ENCODE results near the gene SMG9.
"Not testable (repeated sequence)": the region's sequence is repeated elsewhere in the genome, so short reads cannot be mapped to it uniquely, and the experiment has no call there.

Gene SMG9

DNA sequence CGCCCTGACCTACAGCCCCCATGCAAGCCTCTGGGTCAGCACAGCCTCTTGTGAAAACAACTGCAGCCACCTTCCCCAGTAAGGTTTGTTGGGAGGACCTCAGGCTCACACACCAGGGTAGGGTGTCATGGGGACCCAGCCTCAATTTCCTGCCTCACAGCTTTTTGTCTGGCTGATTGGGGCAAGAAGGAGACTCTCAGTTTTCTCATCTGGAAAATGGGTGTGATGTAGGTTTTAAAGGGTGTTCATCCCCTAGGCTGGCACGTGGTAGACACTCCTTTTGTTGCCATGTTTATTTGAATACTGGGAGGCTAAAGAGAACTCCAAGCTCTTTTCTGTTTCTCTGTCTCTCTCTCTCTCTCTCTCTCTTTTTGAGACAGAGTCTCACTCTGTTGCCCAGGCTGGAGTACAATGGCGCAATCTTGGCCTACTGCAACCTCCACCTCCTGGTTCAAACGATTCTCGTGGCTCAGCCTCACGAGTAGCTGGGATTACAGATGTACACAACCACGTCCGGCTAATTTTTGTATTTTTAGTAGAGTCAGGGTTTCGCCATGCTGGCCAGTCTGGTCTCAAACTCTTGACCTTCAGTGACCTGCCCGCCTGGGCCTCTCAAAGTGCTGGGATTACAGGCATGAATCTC, 66.6 kb downstream of the SMG9 start:
- peak; percentile 84 to 89 for DNase-seq

- DNase-seq, result peak in 1 of 2 donors; percentile 18
Measured at GRCh38 chr19:43687660-43687997, 67.1 kb downstream of the SMG9 start.

DNA sequence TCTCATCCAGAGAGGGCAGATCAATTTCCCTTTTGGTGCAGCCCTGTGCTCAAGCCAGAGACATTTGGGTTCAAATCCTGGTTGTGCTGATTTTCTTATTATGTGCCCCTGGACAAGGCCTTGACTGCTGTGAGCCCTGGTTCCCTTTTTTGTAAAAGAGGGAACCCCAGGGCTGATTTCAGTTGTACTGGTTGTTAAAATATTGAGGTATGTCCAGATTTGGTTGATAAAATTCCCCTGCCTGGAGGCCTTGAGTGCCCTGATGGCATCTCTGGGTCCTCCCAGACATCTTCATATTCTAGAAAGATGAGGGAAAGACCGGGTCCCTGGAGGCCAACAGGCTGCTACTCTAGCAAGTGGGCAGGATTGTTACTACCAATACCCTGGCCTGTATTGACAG, 70.4 kb downstream of the SMG9 start:
- DNase-seq, result peak; percentile 56

DNA sequence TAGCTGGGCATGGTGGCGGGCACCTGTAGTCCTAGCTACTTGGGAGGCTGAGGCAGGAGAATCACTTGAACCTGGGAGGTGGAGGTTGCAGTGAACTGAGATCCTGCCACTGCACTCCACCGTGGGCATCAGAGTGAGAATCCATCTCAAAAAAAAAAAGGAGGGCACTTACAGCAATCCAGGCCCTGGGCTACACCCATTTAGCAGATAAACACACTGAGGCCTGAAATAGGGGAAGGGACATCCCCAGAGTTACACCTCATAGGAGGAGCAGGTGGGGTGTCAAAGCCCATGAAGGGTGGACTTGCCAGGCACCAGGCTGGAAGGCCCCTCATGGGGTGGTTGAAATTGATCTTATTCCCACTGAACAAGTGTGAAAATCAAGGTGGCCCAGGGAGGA, 70.9 kb downstream of the SMG9 start:
- DNase-seq, result no peak

DNA sequence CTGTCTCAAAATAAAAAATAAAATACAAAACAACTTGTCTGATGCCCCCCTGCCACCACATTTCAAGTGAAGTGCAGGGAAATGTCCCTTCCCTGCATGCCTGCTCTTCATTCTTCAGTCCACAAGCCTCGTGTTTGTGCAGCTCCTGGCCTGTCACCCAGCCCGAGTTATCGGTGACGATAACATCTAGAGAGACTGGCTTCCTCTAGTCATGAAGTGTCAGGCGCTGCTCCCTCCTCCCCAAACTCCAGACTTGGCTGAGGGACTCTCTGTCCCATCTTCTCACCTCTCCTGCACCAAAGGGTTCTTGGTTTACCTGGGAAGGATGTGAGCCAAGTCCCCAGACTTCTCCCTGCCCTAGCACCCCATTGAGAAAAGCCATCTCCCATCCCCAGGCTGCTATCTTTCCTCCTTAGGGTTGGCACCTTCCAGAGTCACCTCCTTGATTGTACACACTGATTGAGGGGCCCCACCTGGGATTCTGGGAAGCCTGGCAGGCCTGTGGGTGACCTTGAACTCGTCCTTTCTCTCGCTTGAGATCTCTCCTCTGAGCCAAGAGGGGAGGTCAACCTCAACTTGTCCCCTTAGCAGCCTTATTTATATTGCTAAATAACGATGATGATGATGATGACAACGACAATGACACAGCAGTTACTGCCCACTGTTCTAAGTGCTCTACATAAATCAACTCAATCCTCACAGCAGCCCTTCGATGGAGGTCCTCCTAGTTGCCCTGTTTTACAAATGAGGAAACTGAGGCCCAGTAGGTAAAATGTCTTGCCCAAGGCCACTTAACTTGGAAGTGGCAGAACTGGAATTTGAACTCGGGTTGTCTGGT, 71.7 kb downstream of the SMG9 start:
- no peak for DNase-seq

- DNase-seq, result not testable (repeated sequence)
Measured at GRCh38 chr19:43682269-43682668, 72.5 kb downstream of the SMG9 start.

GRCh38 chr19:43681821-43682220, 72.9 kb downstream of the SMG9 start:
- peak; percentile 66 to 81 for DNase-seq

- DNase-seq, result no peak
Measured at GRCh38 chr19:43678512-43679261, 76.1 kb downstream of the SMG9 start.

All from inflammatory macrophage (primary cell).